SK-N-SH (cell line): ENCODE data around the gene LRCH4. TPM values are rescaled to one million over a fixed set of nuclear protein-coding genes. Genes with fewer than 3 reads are reported as not detected.
A peak's percentile ranks its signal among the peaks of the same experiment; 100 is the strongest.

Experiments
- CTCF ChIA-PET: fragments of 300-600, 350-600 bp; formaldehyde crosslinking; extraction: SDS; loops from one replicate; lab custom pipeline; 2021; lab: Yijun Ruan, JAX
- POLR2A ChIA-PET: fragments of 350-600 bp; sonication (Branson Sonifier 250); formaldehyde crosslinking; extraction: SDS; loops from one replicate; lab custom pipeline; 2020; ENCODE audit warnings: antibody characterized with exemption, inconsistent platforms; lab: Yijun Ruan, JAX
- DNase-seq: peaks from one replicate; pipeline ENCODE4 v3.0.0; 2012
- H2AFZ ChIP-seq: fragments of 200-600 bp; sonication (generic); 2 replicates; pipeline ENCODE4 v1.8.1; 2016; ENCODE audit warnings: antibody characterized with exemption, mild to moderate bottlenecking, low read depth
- H3F3A ChIP-seq: fragments of 200-600 bp; sonication (generic); replicated peaks from 2 replicates; pipeline ENCODE3; 2016; ENCODE audit warnings: antibody characterized with exemption, mild to moderate bottlenecking; ENCODE audit not compliant: insufficient read depth
- H3K27ac ChIP-seq, 2 experiments: fragments of 200-500 bp in 1 of 2; fragments of 200-600 bp in 1 of 2; sonication (Bioruptor generic) in 1 of 2; sonication (generic), shearing (Covaris generic) in 1 of 2; 2 replicates each; pipeline versions ENCODE4 v1.5.1 to v1.6.1; 2014 to 2016; ENCODE audit warnings: low read depth in 2 of 2, inconsistent platforms in 1 of 2, low read length in 1 of 2, mild to moderate bottlenecking in 1 of 2, mixed read lengths in 1 of 2
- H3K27me3 ChIP-seq: fragments of 200-600 bp; sonication (generic), shearing (Covaris generic); 2 replicates; pipeline ENCODE4 v1.6.1; 2016; ENCODE audit warnings: mixed run types; ENCODE audit not compliant: insufficient read depth
- H3K36me3 ChIP-seq, 2 experiments: fragments of 200-500 bp in 1 of 2; fragments of 200-600 bp in 1 of 2; sonication (Bioruptor generic) in 1 of 2; sonication (generic) in 1 of 2; replicated peaks in 1 of 2; 2 replicates each; pipeline versions ENCODE3 to v1.5.1; 2014 to 2016; ENCODE audit warnings: low read length in 1 of 2, mild to moderate bottlenecking in 1 of 2; ENCODE audit not compliant: insufficient read depth in 2 of 2, control insufficient read depth in 1 of 2
- H3K4me1 ChIP-seq, 2 experiments: fragments of 200-500 bp in 1 of 2; fragments of 200-600 bp in 1 of 2; sonication (Bioruptor generic) in 1 of 2; sonication (generic), shearing (Covaris generic) in 1 of 2; 2 replicates each; pipeline versions ENCODE4 v1.5.1 to v1.6.1; 2014 to 2016; ENCODE audit warnings: low read depth in 1 of 2, low read length in 1 of 2, mixed run types in 1 of 2; ENCODE audit not compliant: insufficient read depth in 2 of 2, control insufficient read depth in 1 of 2
- H3K4me2 ChIP-seq: fragments of 200-600 bp; sonication (generic), shearing (Covaris generic); 2 replicates; pipeline ENCODE4 v1.6.1; 2017; ENCODE audit warnings: mixed run types
- H3K4me3 ChIP-seq, 2 experiments: fragments of 200-500 bp in 1 of 2; fragments of 200-600 bp in 1 of 2; sonication (Bioruptor generic) in 1 of 2; sonication (generic), shearing (Covaris generic) in 1 of 2; 2 replicates each; pipeline versions ENCODE4 v1.5.1 to v1.8.1; 2014 to 2016; ENCODE audit warnings: low read depth in 2 of 2, inconsistent platforms in 1 of 2, low read length in 1 of 2, mild to moderate bottlenecking in 1 of 2, mixed read lengths in 1 of 2, moderate library complexity in 1 of 2
- H3K79me2 ChIP-seq: fragments of 200-600 bp; sonication (generic); 2 replicates; pipeline ENCODE4 v1.8.1; 2017; ENCODE audit warnings: mild to moderate bottlenecking; ENCODE audit not compliant: insufficient read depth
- H3K9ac ChIP-seq: fragments of 200-600 bp; sonication (generic); 2 replicates; pipeline ENCODE4 v1.6.1; 2017; ENCODE audit warnings: mixed run types
- H3K9me2 ChIP-seq: fragments of 200-600 bp; sonication (generic); 2 replicates; pipeline ENCODE4 v1.6.1; 2017; ENCODE audit warnings: mixed run types
- H3K9me3 ChIP-seq: fragments of 200-600 bp; sonication (generic); 2 replicates; pipeline ENCODE4 v1.6.1; 2017; ENCODE audit warnings: mixed run types, mild to moderate bottlenecking, moderate library complexity
- H4K20me1 ChIP-seq: fragments of 200-600 bp; sonication (generic); 2 replicates; pipeline ENCODE4 v1.6.1; 2017; ENCODE audit warnings: mild to moderate bottlenecking, mixed run types; ENCODE audit not compliant: insufficient read depth
- CHD2 ChIP-seq: fragments of 150-350 bp; IDR thresholded peaks from 2 replicates; pipeline ENCODE4 v1.6.1; 2018; ENCODE audit warnings: low read length; ENCODE audit not compliant: partially characterized antibody
- EZH2phosphoT487 ChIP-seq: fragments of 200-600 bp; sonication (generic); IDR thresholded peaks from 2 replicates; pipeline ENCODE4 v1.6.1; 2017; ENCODE audit warnings: low read depth, mixed run types, mild to moderate bottlenecking, antibody characterized with exemption, moderate library complexity, borderline replicate concordance
- FOXM1 ChIP-seq: IDR thresholded peaks from 2 replicates; pipeline ENCODE4 v1.4.0; 2012; ENCODE audit warnings: low read depth, mild to moderate bottlenecking
- GABPA ChIP-seq: IDR thresholded peaks from 2 replicates; pipeline ENCODE4 v1.4.0; 2012; ENCODE audit warnings: low read depth, mild to moderate bottlenecking
- GATA2 ChIP-seq: sonication (generic); formaldehyde crosslinking; IDR thresholded peaks from 2 replicates; pipeline ENCODE4 v1.5.0; 2020; ENCODE audit warnings: mild to moderate bottlenecking, missing genetic modification reagents
- JUND ChIP-seq: IDR thresholded peaks from 2 replicates; pipeline ENCODE4 v1.4.0; 2012
- MEF2A ChIP-seq: IDR thresholded peaks from 2 replicates; pipeline ENCODE4 v1.4.0; 2012; ENCODE audit warnings: low read depth, borderline replicate concordance
- RCOR1 ChIP-seq: fragments of 150-350 bp; IDR thresholded peaks from 2 replicates; pipeline ENCODE4 v1.6.1; 2017; ENCODE audit warnings: antibody characterized with exemption, low read length
- RFX5 ChIP-seq: IDR thresholded peaks from 2 replicates; pipeline ENCODE4 v1.6.1; 2012; ENCODE audit warnings: mild to moderate bottlenecking, improper control_type of control experiment, low read length
- TAF1 ChIP-seq: IDR thresholded peaks from 2 replicates; pipeline ENCODE4 v1.6.1; 2012; ENCODE audit warnings: low read depth, mild to moderate bottlenecking, low read length, moderate library complexity, borderline replicate concordance
- TCF12 ChIP-seq: IDR thresholded peaks from 2 replicates; pipeline ENCODE4 v1.4.0; 2012
- WGBS: methylation state at CpG from one replicate; pipeline ENCODE4 v1.1.6; 2017; ENCODE audit warnings: low lambda C conversion rate; 5-methylcytosine and 5-hydroxymethylcytosine counted together
- polyA plus RNA-seq, 3 experiments: library from polyadenylated mRNA; depleted of rRNA; stranded (reverse); fragments of >200 nt; gene quantifications; 2 replicates each; pipeline ENCODE4 v1.2.3, GENCODE V29; 2012
- TF ChIP-seq, protein P1 (sequence below): IDR thresholded peaks from 2 replicates; pipeline ENCODE4 v1.6.1; 2012; ENCODE audit warnings: mild to moderate bottlenecking, low read depth, low read length, moderate library complexity

LRCH4 gene
- polyA plus RNA-seq, 1 of the 3 experiments (the other 2 are of a cell fraction): 29.8 TPM

- TF ChIP-seq, protein P1, sequence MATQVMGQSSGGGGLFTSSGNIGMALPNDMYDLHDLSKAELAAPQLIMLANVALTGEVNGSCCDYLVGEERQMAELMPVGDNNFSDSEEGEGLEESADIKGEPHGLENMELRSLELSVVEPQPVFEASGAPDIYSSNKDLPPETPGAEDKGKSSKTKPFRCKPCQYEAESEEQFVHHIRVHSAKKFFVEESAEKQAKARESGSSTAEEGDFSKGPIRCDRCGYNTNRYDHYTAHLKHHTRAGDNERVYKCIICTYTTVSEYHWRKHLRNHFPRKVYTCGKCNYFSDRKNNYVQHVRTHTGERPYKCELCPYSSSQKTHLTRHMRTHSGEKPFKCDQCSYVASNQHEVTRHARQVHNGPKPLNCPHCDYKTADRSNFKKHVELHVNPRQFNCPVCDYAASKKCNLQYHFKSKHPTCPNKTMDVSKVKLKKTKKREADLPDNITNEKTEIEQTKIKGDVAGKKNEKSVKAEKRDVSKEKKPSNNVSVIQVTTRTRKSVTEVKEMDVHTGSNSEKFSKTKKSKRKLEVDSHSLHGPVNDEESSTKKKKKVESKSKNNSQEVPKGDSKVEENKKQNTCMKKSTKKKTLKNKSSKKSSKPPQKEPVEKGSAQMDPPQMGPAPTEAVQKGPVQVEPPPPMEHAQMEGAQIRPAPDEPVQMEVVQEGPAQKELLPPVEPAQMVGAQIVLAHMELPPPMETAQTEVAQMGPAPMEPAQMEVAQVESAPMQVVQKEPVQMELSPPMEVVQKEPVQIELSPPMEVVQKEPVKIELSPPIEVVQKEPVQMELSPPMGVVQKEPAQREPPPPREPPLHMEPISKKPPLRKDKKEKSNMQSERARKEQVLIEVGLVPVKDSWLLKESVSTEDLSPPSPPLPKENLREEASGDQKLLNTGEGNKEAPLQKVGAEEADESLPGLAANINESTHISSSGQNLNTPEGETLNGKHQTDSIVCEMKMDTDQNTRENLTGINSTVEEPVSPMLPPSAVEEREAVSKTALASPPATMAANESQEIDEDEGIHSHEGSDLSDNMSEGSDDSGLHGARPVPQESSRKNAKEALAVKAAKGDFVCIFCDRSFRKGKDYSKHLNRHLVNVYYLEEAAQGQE: no peak
- TF ChIP-seq RCOR1: no peak
- TF ChIP-seq CHD2: no peak
- no peak for TF ChIP-seq MEF2A
- TF ChIP-seq TCF12: no peak
- no peak for TF ChIP-seq EZH2phosphoT487
- TF ChIP-seq TAF1: no peak
These were observed 14.2 kb downstream of the LRCH4 start (continued) for GRCh38 chr7:100571829-100572116.

DNA sequence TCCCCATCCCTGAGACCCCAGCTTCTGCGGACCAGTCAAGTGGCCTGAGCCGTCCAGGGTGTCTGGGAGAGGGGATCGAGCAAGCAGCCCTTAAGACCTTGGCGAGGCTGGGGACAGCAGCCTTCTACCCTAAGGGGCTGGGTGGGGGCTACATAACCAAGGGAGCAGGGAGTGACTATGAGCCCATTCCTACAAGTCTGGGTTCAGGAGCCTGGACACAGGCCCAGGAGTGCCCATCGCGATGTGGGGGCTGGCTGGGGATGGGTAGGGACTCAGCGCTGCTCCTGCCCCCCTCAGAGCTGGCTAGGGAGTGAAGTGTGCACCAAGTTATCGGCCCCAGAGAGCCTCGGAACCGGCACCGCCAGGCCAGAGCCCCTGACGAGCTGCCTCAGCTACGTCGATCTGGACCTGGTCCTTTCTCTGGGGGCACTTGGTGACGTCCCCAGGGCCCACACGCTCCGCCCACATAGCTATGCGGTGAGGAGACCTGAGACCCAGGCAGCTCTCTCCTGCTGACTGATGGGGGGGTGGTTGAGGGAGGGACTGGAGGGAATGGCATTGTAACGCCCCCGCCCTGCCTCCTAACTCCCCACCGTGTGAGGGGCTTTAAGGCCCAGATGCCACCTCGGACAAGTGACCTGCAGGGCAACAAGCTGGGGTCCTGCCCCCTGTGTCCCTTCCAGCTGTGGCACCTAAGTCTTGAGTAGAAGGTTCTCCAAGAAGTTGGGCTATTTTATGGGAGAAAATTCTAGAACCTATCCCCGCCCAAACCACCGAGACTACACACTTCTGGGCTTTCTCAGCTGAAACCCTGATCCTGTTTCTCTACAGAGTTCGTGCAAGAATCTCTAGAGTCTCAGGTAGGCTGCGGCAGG lies 14.7 kb downstream of the LRCH4 start:
- H3K27me3 ChIP-seq: no peaks in the 10 kb centered on the region
- peaks cover 9% of the 10 kb centered on the region for H3F3A ChIP-seq
- H3K4me2 ChIP-seq: no peak overlapping the region
- DNase-seq: peak; percentile 48
- no peaks in the 10 kb centered on the region for H3K79me2 ChIP-seq
- peaks cover 8 to 19% of the 10 kb centered on the region in 2 experiments for H3K36me3 ChIP-seq
- H3K4me3 ChIP-seq: no peak overlapping the region
- POLR2A ChIA-PET: interaction anchor here (0.7 to 2.7 kb wide), 4 partner anchors 14 to 133 kb away, joined by 3 to 19 read pairs (median 4); partner anchors contain the start of genes FBXO24, LRCH4 and MOSPD3
- no peak for TF ChIP-seq GATA2 (CRISPR knock-in tag)
- no peak for TF ChIP-seq FOXM1
- no peak for TF ChIP-seq RFX5
- no peak for TF ChIP-seq GABPA
- no peak for TF ChIP-seq TAF1
- no peak for TF ChIP-seq JUND
- TF ChIP-seq, all 33 proteins: peak for 0
- Histone ChIP-seq H3K9me3 (no peaks in the 10 kb centered on the region), H2AFZ (no peak overlapping the region), H3K27ac (no peak overlapping the region), H3K9me2 (no peaks in the 10 kb centered on the region), H3K4me1 (peaks cover 0 to 40% of the 10 kb centered on the region in 2 experiments; a peak in 1 of 4 replicates), H4K20me1 (no peaks in the 10 kb centered on the region), H3K9ac (no peak overlapping the region)
- 93% methylated on average over 22 of the region's 26 CpGs for WGBS
- CTCF ChIA-PET: interaction anchor here (0.9 to 2.0 kb wide), 11 partner anchors 10 to 134 kb away, joined by 3 to 16 read pairs (median 3); partner anchors contain the start of gene MOSPD3
